NCI-H510A treated with DMSO at 0.1 percent for 48 hours (cell line): ENCODE results near the gene CCDC51.
"Not testable (repeated sequence)": the region's sequence is repeated elsewhere in the genome, so short reads cannot be mapped to it uniquely, and the experiment has no call there.

Source experiments
- DNase-seq: peaks from one replicate; lab custom pipeline; 2025; lab: John Stamatoyannopoulos, UW

Gene CCDC51

GRCh38 chr3:48405971-48406370 lies 33.9 kb downstream of the CCDC51 start:
- no peak for DNase-seq

GRCh38 chr3:48405343-48405881 lies 34.5 kb downstream of the CCDC51 start:
- DNase-seq: no peak

- no peak for DNase-seq
Observed at GRCh38 chr3:48404440-48405342, 35.2 kb downstream of the CCDC51 start.

GRCh38 chr3:48403533-48404439 lies 36.1 kb downstream of the CCDC51 start:
- no peak for DNase-seq

- no peak for DNase-seq
Observed at GRCh38 chr3:48402907-48403306, 37.0 kb downstream of the CCDC51 start.

GRCh38 chr3:48402281-48402732 lies 37.6 kb downstream of the CCDC51 start:
- DNase-seq: no peak

GRCh38 chr3:48401434-48401901 lies 38.5 kb downstream of the CCDC51 start:
- not testable (repeated sequence) for DNase-seq

GRCh38 chr3:48400824-48401433 lies 39.0 kb downstream of the CCDC51 start:
- peak; percentile 2 for DNase-seq

GRCh38 chr3:48399387-48400172 lies 40.3 kb downstream of the CCDC51 start:
- DNase-seq: peak; percentile 3

GRCh38 chr3:48398701-48399386 lies 41.1 kb downstream of the CCDC51 start:
- no peak for DNase-seq

- no peak for DNase-seq
Observed at GRCh38 chr3:48397767-48398681, 41.9 kb downstream of the CCDC51 start.

GRCh38 chr3:48395714-48396113 lies 44.2 kb downstream of the CCDC51 start:
- no peak for DNase-seq

- DNase-seq: no peak
Observed at GRCh38 chr3:48394391-48394790, 45.5 kb downstream of the CCDC51 start.

GRCh38 chr3:48388966-48389365 lies 51.0 kb downstream of the CCDC51 start:
- no peak for DNase-seq

- DNase-seq: no peak
Observed at GRCh38 chr3:48387634-48388033, 52.3 kb downstream of the CCDC51 start.
